Neural crest cell (in vitro differentiated cells): ENCODE results near the gene MXD4. TPM values are rescaled to one million over a fixed set of nuclear protein-coding genes. Genes with fewer than 3 reads are reported as not detected.

Source experiments
- DNase-seq: peaks from one replicate; pipeline ENCODE4 v3.0.0; 2021; ENCODE audit warnings: low read depth, mixed read lengths, low spot score
- H3K27ac Mint-ChIP-seq: one replicate; pipeline ENCODE4 v1.8.0; 2021; ENCODE audit warnings: mild to moderate bottlenecking, mixed read lengths; ENCODE audit not compliant: unreplicated experiment
- H3K27me3 Mint-ChIP-seq: 2 replicates; pipeline ENCODE4 v1.8.0; 2021; ENCODE audit warnings: low read depth, mild to moderate bottlenecking, mixed read lengths
- H3K36me3 Mint-ChIP-seq: 2 replicates; pipeline ENCODE4 v1.8.0; 2021; ENCODE audit warnings: low read depth, mild to moderate bottlenecking, mixed read lengths
- H3K4me1 Mint-ChIP-seq: 2 replicates; pipeline ENCODE4 v1.8.0; 2021; ENCODE audit warnings: mixed read lengths
- H3K4me3 Mint-ChIP-seq: one replicate; pipeline ENCODE4 v1.8.0; 2021; ENCODE audit warnings: mild to moderate bottlenecking, mixed read lengths
- H3K9me3 Mint-ChIP-seq: 2 replicates; pipeline ENCODE4 v1.8.0; 2021; ENCODE audit warnings: mixed read lengths
- CTCF ChIP-seq: fragments of 200-600 bp; sonication (generic); conservative IDR thresholded peaks from 2 replicates; pipeline ENCODE4 v1.5.0; 2021; ENCODE audit warnings: antibody characterized with exemption, mild to moderate bottlenecking
- total RNA-seq: library from RNA; stranded (reverse); gene quantifications from 2 replicates; pipeline ENCODE4 v1.2.1, GENCODE V29; 2021

The MXD4 gene
- total RNA-seq, 1 donor from 2014 or later = 54.3 TPM

- Mint-ChIP-seq H3K27ac (no peak overlapping the region), H3K4me1 (no peaks in the 10 kb centered on the region), H3K36me3 (no peaks in the 10 kb centered on the region), H3K27me3 (no peaks in the 10 kb centered on the region), H3K9me3 (no peaks in the 10 kb centered on the region), H3K4me3 (no peak overlapping the region)
- no peak for DNase-seq
- no peak for TF ChIP-seq CTCF
Measured at GRCh38 chr4:2274320-2275043, 12.6 kb upstream of the MXD4 start.

- Mint-ChIP-seq H3K27ac (no peak overlapping the region), H3K9me3 (no peaks in the 10 kb centered on the region), H3K27me3 (no peaks in the 10 kb centered on the region), H3K4me1 (no peaks in the 10 kb centered on the region), H3K36me3 (no peaks in the 10 kb centered on the region), H3K4me3 (no peak overlapping the region)
- no peak for TF ChIP-seq CTCF
- DNase-seq = no peak
Measured at GRCh38 chr4:2273657-2274319, 11.9 kb upstream of the MXD4 start.

GRCh38 chr4:2273221-2273620 lies 11.3 kb upstream of the MXD4 start:
- Mint-ChIP-seq H3K27me3 (no peaks in the 10 kb centered on the region), H3K4me1 (no peaks in the 10 kb centered on the region), H3K4me3 (no peak overlapping the region), H3K27ac (peak overlapping the region; percentile 91), H3K36me3 (no peaks in the 10 kb centered on the region), H3K9me3 (no peaks in the 10 kb centered on the region)
- no peak for TF ChIP-seq CTCF
- DNase-seq = no peak

- Mint-ChIP-seq H3K4me3 (no peak overlapping the region), H3K4me1 (no peaks in the 10 kb centered on the region), H3K27me3 (no peaks in the 10 kb centered on the region), H3K27ac (no peak overlapping the region), H3K9me3 (no peaks in the 10 kb centered on the region), H3K36me3 (no peaks in the 10 kb centered on the region)
- TF ChIP-seq CTCF = no peak
- DNase-seq = no peak
Measured at GRCh38 chr4:2272828-2273120, 10.9 kb upstream of the MXD4 start.

- Mint-ChIP-seq H3K4me1 (no peaks in the 10 kb centered on the region), H3K4me3 (no peak overlapping the region), H3K36me3 (no peaks in the 10 kb centered on the region), H3K9me3 (no peaks in the 10 kb centered on the region), H3K27me3 (no peaks in the 10 kb centered on the region), H3K27ac (no peak overlapping the region)
- TF ChIP-seq CTCF = no peak
- DNase-seq = no peak
Measured at GRCh38 chr4:2272026-2272827, 10.3 kb upstream of the MXD4 start.
